NOMO-1 treated with DMSO at 0.1 percent for 48 hours (cell line): ENCODE results near the gene WDR27.
"Not testable (repeated sequence)": the region's sequence is repeated elsewhere in the genome, so short reads cannot be mapped to it uniquely, and the experiment has no call there.

Experiments used
- DNase-seq: peaks from one replicate; lab custom pipeline; 2025; ENCODE audit not compliant: unreplicated experiment; lab: John Stamatoyannopoulos, UW

Gene WDR27

GRCh38 chr6:169494038-169494437 lies 207.8 kb downstream of the WDR27 start:
- DNase-seq: no peak

GRCh38 chr6:169491482-169491881 lies 210.3 kb downstream of the WDR27 start:
- DNase-seq: no peak

- DNase-seq: no peak
Observed at GRCh38 chr6:169490830-169491229, 211.0 kb downstream of the WDR27 start.

GRCh38 chr6:169490246-169490641 lies 211.6 kb downstream of the WDR27 start:
- no peak for DNase-seq

- no peak for DNase-seq
Observed at GRCh38 chr6:169489563-169490245, 212.1 kb downstream of the WDR27 start.

GRCh38 chr6:169487579-169488436 lies 214.0 kb downstream of the WDR27 start:
- DNase-seq: no peak

- DNase-seq: no peak
Observed at GRCh38 chr6:169479783-169480495, 221.9 kb downstream of the WDR27 start.

GRCh38 chr6:169474362-169474761 lies 227.5 kb downstream of the WDR27 start:
- DNase-seq: no peak

- no peak for DNase-seq
Observed at GRCh38 chr6:169473663-169474062, 228.2 kb downstream of the WDR27 start.

GRCh38 chr6:169472786-169473416 lies 228.9 kb downstream of the WDR27 start:
- no peak for DNase-seq

- no peak for DNase-seq
Observed at GRCh38 chr6:169470790-169471189, 231.0 kb downstream of the WDR27 start.

GRCh38 chr6:169469028-169469427 lies 232.8 kb downstream of the WDR27 start:
- DNase-seq: no peak

- DNase-seq: not testable (repeated sequence)
Observed at GRCh38 chr6:169467755-169468154, 234.1 kb downstream of the WDR27 start.

- not testable (repeated sequence) for DNase-seq
Observed at GRCh38 chr6:169466256-169466655, 235.6 kb downstream of the WDR27 start.

GRCh38 chr6:169457762-169458161 lies 244.1 kb downstream of the WDR27 start:
- DNase-seq: no peak

GRCh38 chr6:169456840-169457239 lies 245.0 kb downstream of the WDR27 start:
- DNase-seq: no peak

- no peak for DNase-seq
Observed at GRCh38 chr6:169455470-169455869, 246.4 kb downstream of the WDR27 start.

GRCh38 chr6:169454872-169455204 lies 247.0 kb downstream of the WDR27 start:
- no peak for DNase-seq

GRCh38 chr6:169454204-169454871 lies 247.5 kb downstream of the WDR27 start:
- DNase-seq: no peak

- DNase-seq: no peak
Observed at GRCh38 chr6:169452869-169453620, 248.8 kb downstream of the WDR27 start.
